Stimulated activated CD4-positive, alpha-beta T cell treated with anti-CD3 and anti-CD28 coated beads, Interleukin-1b, Interleukin-23, amount 100 ng/mL, for 24 hours (primary cell): Measurements from ENCODE around the gene LINC00305.

ENCODE experiments used
- DNase-seq, 4 experiments: peaks; one replicate each; pipeline ENCODE4 v3.0.0-alpha.2; 2020; ENCODE audit warnings: low read depth in 4 of 4, low spot score in 1 of 4

The LINC00305 gene

GRCh38 chr18:64116571-64117175 lies 32.2 kb downstream of the LINC00305 start:
- no peak for DNase-seq

GRCh38 chr18:64115881-64116280 lies 33.0 kb downstream of the LINC00305 start:
- DNase-seq = no peak

- DNase-seq = no peak
Observed at GRCh38 chr18:64111950-64112349, 36.9 kb downstream of the LINC00305 start.

GRCh38 chr18:64110692-64111480 lies 38.0 kb downstream of the LINC00305 start:
- DNase-seq = no peak

- DNase-seq = no peak
Observed at GRCh38 chr18:64103986-64104385, 44.9 kb downstream of the LINC00305 start.

- no peak for DNase-seq
Observed at GRCh38 chr18:64100116-64100922, 48.6 kb downstream of the LINC00305 start.

GRCh38 chr18:64099244-64099643 lies 49.6 kb downstream of the LINC00305 start:
- DNase-seq = no peak

GRCh38 chr18:64097497-64097896 lies 51.4 kb downstream of the LINC00305 start:
- no peak for DNase-seq

- DNase-seq = no peak
Observed at GRCh38 chr18:64095056-64095455, 53.8 kb downstream of the LINC00305 start.

- no peak for DNase-seq
Observed at GRCh38 chr18:64094210-64094609, 54.7 kb downstream of the LINC00305 start.

GRCh38 chr18:64091526-64091925 lies 57.4 kb downstream of the LINC00305 start:
- DNase-seq = no peak

GRCh38 chr18:64090876-64091275 lies 58.0 kb downstream of the LINC00305 start:
- DNase-seq = no peak

GRCh38 chr18:64083916-64084315 lies 65.0 kb downstream of the LINC00305 start:
- no peak for DNase-seq

GRCh38 chr18:64082513-64082912 lies 66.4 kb downstream of the LINC00305 start:
- DNase-seq = no peak

GRCh38 chr18:64082054-64082453 lies 66.8 kb downstream of the LINC00305 start:
- no peak for DNase-seq

GRCh38 chr18:64073971-64074370 lies 74.9 kb downstream of the LINC00305 start:
- DNase-seq = no peak

GRCh38 chr18:64055019-64055418 lies 93.9 kb downstream of the LINC00305 start:
- DNase-seq = no peak

GRCh38 chr18:64053246-64053645 lies 95.6 kb downstream of the LINC00305 start:
- DNase-seq = no peak

GRCh38 chr18:64052772-64053171 lies 96.1 kb downstream of the LINC00305 start:
- DNase-seq = no peak

- no peak for DNase-seq
Observed at GRCh38 chr18:64044616-64045015, 104.3 kb downstream of the LINC00305 start.

- DNase-seq = no peak
Observed at GRCh38 chr18:64042728-64043358, 106.0 kb downstream of the LINC00305 start.
